Astrocyte (in vitro differentiated cells and primary cell): ENCODE data around the gene HOXD13.

Experiments used
- EZH2 ChIP-seq: IDR thresholded peaks from 2 replicates; pipeline ENCODE4 v1.6.1; 2012; ENCODE audit warnings: mild to moderate bottlenecking, low read length, inconsistent platforms; ENCODE audit not compliant: insufficient read depth
- TF ChIP-seq, protein P1 (sequence below): IDR thresholded peaks from 2 replicates; pipeline ENCODE4 v1.5.1; 2011; ENCODE audit warnings: low read depth, mild to moderate bottlenecking, inconsistent platforms, low read length, moderate library complexity; ENCODE audit not compliant: insufficient read depth

DNA sequence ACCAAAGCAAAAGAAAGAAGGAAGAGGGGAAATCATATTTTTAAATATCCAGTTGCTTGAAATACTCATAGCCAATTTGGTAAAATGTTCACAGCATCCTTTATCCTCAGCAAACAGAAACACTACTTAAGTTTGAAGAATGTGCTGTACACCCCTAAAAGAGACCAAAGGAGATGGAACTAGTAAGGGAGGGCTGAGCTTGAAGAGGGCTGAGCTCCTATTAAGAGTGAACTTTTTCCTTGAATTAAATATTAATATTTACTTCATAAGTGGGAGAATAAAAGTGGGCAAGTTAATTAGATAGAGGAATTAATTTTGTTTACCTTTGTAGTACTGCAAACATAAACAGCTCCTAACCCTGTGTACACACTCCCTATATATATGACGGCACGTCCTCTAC, 15.7 kb upstream of the HOXD13 start:
- TF ChIP-seq, protein P1, sequence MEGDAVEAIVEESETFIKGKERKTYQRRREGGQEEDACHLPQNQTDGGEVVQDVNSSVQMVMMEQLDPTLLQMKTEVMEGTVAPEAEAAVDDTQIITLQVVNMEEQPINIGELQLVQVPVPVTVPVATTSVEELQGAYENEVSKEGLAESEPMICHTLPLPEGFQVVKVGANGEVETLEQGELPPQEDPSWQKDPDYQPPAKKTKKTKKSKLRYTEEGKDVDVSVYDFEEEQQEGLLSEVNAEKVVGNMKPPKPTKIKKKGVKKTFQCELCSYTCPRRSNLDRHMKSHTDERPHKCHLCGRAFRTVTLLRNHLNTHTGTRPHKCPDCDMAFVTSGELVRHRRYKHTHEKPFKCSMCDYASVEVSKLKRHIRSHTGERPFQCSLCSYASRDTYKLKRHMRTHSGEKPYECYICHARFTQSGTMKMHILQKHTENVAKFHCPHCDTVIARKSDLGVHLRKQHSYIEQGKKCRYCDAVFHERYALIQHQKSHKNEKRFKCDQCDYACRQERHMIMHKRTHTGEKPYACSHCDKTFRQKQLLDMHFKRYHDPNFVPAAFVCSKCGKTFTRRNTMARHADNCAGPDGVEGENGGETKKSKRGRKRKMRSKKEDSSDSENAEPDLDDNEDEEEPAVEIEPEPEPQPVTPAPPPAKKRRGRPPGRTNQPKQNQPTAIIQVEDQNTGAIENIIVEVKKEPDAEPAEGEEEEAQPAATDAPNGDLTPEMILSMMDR: no peak
- TF ChIP-seq EZH2: no peak
